ENCODE measurements around the gene KRIT1. TPM values are rescaled to one million over a fixed set of nuclear protein-coding genes. Genes with fewer than 3 reads are reported as not detected.
"Not testable (repeated sequence)": the region's sequence is repeated elsewhere in the genome, so short reads cannot be mapped to it uniquely, and the experiment has no call there.

Gene KRIT1
- 22.8 TPM for polyA plus RNA-seq (ENCODE audit: insufficient read length)

DNA sequence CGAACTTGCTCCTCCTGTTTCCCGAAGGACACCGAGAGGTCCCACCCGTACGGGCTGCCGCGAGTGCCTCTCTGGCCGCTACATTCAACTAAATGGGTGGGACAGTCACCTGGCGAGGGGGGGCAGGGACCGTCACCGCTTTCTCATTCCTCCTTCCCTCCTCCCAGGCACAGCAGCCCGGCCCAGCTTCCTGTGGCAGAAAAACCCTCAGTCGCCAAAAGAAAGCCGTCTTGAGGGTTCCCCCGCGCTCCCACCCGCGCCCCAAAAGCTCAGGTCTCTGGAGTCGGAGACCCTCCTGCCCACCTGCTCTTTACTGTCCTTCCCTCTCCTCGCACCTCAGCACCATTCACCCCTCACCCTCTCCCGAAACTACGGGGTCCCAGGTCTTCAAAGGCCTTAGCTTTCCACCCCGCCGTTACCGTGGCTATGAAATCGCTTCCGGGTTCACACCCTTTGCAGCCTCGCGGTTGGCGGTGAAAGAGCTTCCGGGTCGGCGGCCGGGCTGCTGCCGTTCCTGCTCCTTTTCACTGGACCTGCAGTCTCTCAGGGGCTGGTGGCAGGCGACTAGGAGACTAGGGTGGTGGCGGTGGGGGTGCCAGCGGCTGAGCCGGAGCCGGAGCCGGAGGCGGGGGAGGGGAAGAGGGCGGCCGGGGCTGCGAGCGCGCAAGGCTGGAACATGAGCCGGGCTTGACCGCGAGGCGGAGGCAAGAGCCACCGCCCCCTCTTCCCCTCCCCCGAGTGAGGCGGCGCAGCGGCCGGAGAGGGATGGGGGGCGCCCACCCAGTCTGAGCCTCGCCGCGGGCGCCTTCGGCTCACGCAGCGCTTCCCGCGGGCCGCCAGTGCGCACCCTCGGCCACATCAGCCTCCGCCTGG lies at the start of gene KRIT1, which contains the start of gene ANKIB1:
TSS of gene KRIT1 (minus strand) at position 428 of the 873 bp plus-strand sequence. CDS start 3,779 bp downstream, outside the sequence.
TSS of gene ANKIB1 (plus strand) at position 488 of the 873 bp plus-strand sequence. CDS start 49,005 bp downstream, outside the sequence.
- peak; percentile 90 for DNase-seq

GRCh38 chr7:92295391-92295790 lies 49.7 kb upstream of the KRIT1 start:
- DNase-seq, result no peak

- DNase-seq, result no peak
These were observed 48.3 kb upstream of the KRIT1 start for GRCh38 chr7:92293896-92294590.

DNA sequence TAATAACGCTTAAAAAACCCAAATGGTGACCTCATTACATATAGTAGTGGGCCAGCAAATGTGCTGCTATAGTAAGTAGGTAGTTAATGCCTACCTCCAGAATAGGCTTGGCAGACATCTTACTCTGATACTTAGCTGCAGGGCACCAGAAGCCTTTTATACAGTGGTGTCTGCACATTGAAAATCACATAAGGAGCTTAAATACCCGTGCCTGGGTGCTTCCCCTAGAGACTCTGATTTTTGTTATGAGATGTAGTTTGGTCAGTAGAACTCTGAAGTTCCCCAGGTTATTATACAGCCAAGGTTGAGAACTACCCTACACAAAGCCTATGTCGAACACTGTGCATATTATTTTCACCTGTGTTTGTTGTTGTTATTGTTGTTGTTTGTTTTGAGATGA lies 47.3 kb upstream of the KRIT1 start:
- DNase-seq, result no peak

DNA sequence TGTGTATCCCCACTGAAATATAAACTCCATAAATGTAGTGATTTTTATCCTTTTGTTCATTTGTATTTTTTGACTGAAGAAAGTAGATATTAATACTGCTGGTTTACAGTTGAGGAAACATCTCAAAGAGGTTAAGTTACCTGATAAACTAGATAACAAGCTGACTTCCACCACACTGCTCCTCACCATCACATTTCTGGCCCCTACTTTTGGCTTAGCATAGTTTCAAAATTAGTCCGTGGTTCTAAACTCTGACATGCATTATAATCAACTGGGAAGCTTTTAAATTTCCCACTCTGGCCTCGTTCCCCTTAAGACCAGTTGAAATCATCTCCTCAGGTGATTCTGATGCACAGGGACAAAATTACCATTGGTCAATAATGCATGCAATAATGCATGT lies 43.6 kb upstream of the KRIT1 start:
- no peak for DNase-seq

GRCh38 chr7:92282930-92283329 lies 37.2 kb upstream of the KRIT1 start:
- DNase-seq, result no peak

DNA sequence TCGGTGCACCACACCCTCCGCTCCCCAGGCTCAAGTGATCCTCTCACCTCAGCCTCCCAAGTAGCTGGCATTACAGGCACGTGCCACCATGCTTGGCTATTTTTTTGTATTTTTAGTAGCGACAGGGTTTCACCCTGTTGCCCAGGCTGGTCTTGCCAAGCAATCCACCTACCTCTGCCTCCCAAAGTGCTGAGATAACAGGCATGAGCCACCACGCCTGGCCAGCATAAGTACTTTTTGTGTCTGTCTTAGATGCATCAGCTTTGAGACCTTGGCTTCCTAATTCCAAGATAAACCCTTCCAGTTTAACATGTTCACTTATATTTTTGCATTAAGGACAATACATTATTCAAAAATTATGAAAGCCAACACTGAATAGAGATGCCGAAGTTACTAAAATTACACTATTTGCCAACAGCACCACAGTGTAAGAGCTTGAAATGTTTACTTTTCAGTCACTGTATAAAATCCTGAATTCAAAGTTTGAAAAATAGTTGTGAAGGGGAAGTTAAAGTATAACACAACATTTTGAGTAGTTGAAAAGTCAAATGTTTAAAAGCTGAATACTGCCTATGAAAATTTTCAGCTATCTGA lies 36.6 kb upstream of the KRIT1 start:
- no peak for DNase-seq

DNA sequence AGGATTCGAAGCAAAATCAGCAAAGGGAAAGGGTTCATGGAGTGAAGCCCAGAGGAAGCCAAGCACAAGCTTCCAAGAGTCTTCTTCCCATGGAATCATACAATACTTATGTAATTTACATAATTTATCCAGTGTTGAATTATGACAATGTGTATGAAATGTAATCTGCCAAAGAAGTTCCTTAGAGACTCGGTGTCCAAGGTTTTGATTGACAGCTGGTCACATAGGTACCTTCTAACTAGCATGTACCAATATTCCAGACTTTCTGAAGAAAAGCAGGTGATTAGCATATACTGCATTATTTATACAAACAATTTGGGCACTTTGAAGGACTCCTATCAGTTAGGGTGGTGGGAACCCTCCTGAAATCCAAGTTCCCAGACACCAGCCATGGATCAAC lies 35.3 kb upstream of the KRIT1 start:
- no peak for DNase-seq

- no peak for DNase-seq
These were observed 33.8 kb upstream of the KRIT1 start for GRCh38 chr7:92279396-92280031.

DNA sequence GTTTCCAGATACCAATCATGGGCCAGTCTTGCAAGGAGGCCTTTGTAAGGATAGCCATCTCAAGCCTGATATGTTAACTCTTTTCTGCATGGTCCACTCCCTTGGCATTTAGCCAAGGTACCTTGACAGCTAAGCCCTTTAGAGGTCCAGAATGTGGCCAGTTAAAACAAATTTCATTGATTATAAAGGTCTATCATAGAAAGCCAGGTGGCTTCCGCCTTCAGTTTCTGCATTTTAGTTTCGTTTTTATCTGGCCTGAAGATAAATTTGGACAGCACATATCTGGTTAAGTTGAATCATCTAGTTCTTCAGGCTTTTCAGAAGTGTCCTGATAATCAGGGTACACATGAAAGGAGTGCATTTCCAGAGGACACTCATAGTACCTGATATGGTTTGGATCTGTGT lies 30.7 kb upstream of the KRIT1 start:
- no peak for DNase-seq

DNA sequence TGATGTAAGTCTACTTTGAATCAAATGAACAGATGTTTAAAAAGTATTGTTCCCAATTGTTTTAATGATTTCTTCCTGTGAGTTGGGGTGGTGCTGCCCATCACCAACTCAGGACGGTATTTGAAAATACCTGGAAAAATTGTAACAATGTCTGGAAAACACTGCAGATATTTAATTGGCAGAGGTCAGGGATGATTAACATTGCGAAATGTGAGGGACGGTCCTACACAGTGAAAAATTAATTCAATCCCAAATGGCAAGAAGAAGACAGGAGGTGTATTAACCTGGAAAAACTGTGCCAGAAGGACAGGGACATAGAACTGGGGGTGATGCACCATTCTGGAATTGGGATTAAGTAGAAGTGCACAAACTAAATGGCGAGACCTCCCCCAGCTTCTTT lies 29.6 kb upstream of the KRIT1 start:
- no peak for DNase-seq

DNA sequence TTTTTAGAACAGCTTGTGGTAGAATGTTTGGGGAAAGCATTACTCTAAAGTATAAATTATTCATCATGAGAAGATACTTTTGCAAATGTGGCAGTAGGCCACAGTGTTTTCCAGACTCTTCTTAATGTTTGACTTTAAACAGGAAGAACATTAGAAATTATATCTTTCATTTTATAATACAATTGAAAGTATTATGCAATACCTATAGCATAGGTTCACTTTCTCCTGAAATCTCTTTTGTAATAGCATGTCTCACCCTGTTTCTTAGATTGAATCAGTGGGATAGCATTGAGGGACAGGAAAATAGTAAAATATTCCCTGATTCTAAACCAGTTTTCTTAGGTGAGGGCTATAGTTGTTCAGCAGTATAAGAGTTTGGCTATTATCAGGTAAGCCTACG lies 23.2 kb upstream of the KRIT1 start:
- DNase-seq, result no peak

GRCh38 chr7:92266415-92267241 lies 20.9 kb upstream of the KRIT1 start:
- DNase-seq, result no peak

- no peak for DNase-seq
These were observed 14.6 kb upstream of the KRIT1 start for GRCh38 chr7:92260248-92260781.

- DNase-seq, result no peak
These were observed 14.0 kb upstream of the KRIT1 start for GRCh38 chr7:92259610-92260247.

DNA sequence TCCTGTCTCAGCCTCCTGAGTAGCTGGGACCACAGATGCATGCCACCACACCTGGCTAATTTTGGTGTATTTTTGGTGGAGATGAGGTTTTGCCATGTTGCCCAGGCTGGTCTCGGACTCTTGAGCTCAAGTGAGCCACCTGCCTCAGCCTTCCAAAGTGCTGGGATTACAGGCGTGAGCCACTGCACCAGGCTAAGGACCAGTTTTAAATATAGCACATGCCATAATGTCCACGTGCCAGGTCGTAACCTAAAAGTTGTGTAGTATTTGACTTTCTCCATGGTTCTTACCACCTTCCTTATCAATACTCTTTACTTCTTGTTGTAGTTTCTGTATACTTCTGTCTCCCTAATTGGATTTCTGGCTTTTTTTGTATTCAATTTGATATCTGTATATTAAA lies 13.3 kb upstream of the KRIT1 start:
- DNase-seq, result no peak

- no peak for DNase-seq
These were observed 9.6 kb upstream of the KRIT1 start for GRCh38 chr7:92255308-92255707.

- not testable (repeated sequence) for DNase-seq
These were observed 9.1 kb upstream of the KRIT1 start for GRCh38 chr7:92254800-92255199.

DNA sequence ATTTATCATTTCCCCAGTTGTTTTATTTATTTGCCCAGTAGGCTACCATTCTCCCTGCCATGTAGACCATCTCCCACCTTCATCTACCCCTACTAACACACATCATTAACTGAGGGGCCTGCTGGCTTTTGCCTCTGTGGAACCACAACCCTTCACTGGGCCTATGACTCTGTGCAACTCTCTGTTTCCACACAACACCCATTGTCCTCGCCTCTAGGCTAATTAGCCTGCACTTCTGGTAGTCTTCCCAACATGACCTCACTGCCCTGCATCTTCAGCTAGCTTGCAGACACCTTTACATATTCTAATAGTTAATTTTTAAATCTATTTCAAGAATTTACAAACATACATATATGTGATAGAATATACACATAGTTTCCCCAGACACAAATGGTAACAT lies 7.5 kb upstream of the KRIT1 start:
- no peak for DNase-seq

GRCh38 chr7:92251181-92251580 lies 5.5 kb upstream of the KRIT1 start:
- DNase-seq, result no peak

DNA sequence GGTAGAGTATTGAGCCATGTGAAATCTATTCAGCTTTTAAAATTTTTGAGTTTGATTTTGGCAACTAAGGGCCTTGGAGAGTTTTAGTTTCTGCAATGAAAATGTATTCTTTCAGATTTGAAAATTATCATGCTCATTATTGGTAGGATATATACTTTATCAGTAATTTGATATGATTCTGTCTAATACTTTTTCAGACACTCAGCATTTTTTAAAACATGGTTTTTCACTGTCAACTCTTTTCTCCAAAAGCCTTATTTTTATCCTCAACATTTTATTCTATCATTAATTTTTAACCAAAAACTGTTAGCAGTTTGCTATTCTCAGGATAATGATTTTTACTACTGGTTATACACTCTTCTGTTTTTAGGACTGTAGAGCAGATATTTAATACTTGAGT lies 4.9 kb upstream of the KRIT1 start:
- no peak for DNase-seq
